Naive B cell (primary cell): Measurements from ENCODE around the gene XCL1. TPM values are rescaled to one million over a fixed set of nuclear protein-coding genes. Genes with fewer than 3 reads are reported as not detected.

Experiments
- ATAC-seq, 2 donors: fragments of 150-1000 bp; cut with Tn5 transposase; 2 replicates each; pipeline ENCODE4 v1.10.0; 2021; ENCODE audit warnings: low read depth in 2 of 2, mild to moderate bottlenecking in 2 of 2, moderate library complexity in 2 of 2
- DNase-seq: peaks from one replicate; pipeline ENCODE4 v3.0.0; 2022
- H3K27ac Mint-ChIP-seq, 6 donors: one replicate each; pipeline ENCODE4 v1.8.0; 2020 to 2022; ENCODE audit warnings: mild to moderate bottlenecking in 6 of 6, mixed read lengths in 6 of 6, moderate library complexity in 5 of 6, inconsistent platforms in 2 of 6
- H3K27me3 Mint-ChIP-seq, 3 donors: one replicate each; pipeline ENCODE4 v1.8.0; 2021 to 2022; ENCODE audit warnings: mixed read lengths in 3 of 3, mild to moderate bottlenecking in 1 of 3
- H3K36me3 Mint-ChIP-seq, 2 donors: one replicate each; pipeline ENCODE4 v1.8.0; 2020 to 2022; ENCODE audit warnings: mixed read lengths in 2 of 2, inconsistent platforms in 1 of 2, mild to moderate bottlenecking in 1 of 2
- H3K4me1 Mint-ChIP-seq, 3 donors: one replicate each; pipeline ENCODE4 v1.8.0; 2020 to 2022; ENCODE audit warnings: mixed read lengths in 3 of 3, inconsistent platforms in 1 of 3, mild to moderate bottlenecking in 1 of 3, moderate library complexity in 1 of 3
- H3K4me3 Mint-ChIP-seq, 8 donors: one replicate each; pipeline ENCODE4 v1.8.0; 2020 to 2022; ENCODE audit warnings: mild to moderate bottlenecking in 8 of 8, mixed read lengths in 8 of 8, moderate library complexity in 8 of 8, inconsistent platforms in 2 of 8
- H3K9me3 Mint-ChIP-seq, 7 donors: one replicate each; pipeline ENCODE4 v1.8.0; 2020 to 2022; ENCODE audit warnings: mixed read lengths in 7 of 7, mild to moderate bottlenecking in 5 of 7, inconsistent platforms in 2 of 7, moderate library complexity in 1 of 7
- polyA plus RNA-seq, 6 donors: library from polyadenylated mRNA; unstranded; fragments of 300-500 nt; fragmentation: Illumina TruSeq; gene quantifications; one replicate each; pipeline ENCODE4 v1.2.3, GENCODE V29; 2021; ENCODE audit warnings: low read depth in 6 of 6

Gene XCL1
- polyA plus RNA-seq, 6 donors from 2014 or later, result 0.19 to 0.21 TPM; not detected in 4

DNA sequence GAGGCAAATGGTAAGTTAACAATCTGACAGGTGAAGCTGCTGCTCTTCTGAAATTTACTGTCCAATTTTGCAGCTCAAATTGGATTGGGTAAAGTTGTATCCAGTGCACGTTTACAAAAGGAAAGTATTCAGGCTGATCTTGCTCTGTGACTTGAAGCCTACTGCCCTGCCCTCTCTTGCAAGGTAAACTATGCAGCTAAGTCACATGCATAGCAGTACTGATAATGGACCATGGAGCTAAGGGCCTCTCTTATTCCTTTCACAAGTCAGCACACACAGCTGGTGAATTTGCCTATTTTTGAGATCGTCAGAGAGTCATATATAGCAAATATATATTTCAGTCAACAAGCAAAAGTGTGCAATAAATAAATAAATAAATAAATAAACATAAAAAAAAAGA is 23.2 kb downstream of the XCL1 start:
- ATAC-seq, result no peak
- Mint-ChIP-seq H3K27me3 (peaks cover 0 to 10% (median 9%) of the 10 kb centered on the region in 3 donors), H3K9me3 (peaks cover 0 to 6% (median 2%) of the 10 kb centered on the region in 7 donors), H3K36me3 (no peaks in the 10 kb centered on the region), H3K4me3 (no peak overlapping the region), H3K4me1 (no peaks in the 10 kb centered on the region), H3K27ac (no peak overlapping the region)
- DNase-seq, result no peak

DNA sequence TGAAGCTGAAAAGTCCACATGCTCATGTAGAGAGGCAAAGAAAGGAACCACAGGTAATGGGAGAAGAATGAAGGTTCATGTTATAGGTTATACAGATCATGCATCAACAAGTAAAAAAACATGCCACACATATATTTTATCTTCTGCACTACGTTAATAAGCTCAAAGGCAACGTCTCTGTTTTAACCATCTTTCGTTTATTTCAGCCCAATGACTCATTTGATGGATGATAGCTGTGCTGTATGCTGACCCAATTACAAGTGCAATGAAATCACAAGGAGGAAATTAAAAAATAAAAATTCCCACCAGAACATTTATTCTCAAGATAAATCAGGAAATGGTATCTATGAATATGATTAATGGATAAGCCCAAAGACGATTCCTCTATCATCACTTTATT is 24.6 kb downstream of the XCL1 start:
- peaks cover 0 to 4% (median 0%) of the 10 kb centered on the region in 7 donors for H3K9me3 Mint-ChIP-seq
- no peaks in the 10 kb centered on the region for H3K4me1 Mint-ChIP-seq
- peaks cover 0 to 10% (median 9%) of the 10 kb centered on the region in 3 donors for H3K27me3 Mint-ChIP-seq
- H3K4me3 Mint-ChIP-seq, result no peak overlapping the region
- H3K36me3 Mint-ChIP-seq, result no peaks in the 10 kb centered on the region
- no peak overlapping the region for H3K27ac Mint-ChIP-seq
- DNase-seq (no peak), ATAC-seq (no peak)

DNA sequence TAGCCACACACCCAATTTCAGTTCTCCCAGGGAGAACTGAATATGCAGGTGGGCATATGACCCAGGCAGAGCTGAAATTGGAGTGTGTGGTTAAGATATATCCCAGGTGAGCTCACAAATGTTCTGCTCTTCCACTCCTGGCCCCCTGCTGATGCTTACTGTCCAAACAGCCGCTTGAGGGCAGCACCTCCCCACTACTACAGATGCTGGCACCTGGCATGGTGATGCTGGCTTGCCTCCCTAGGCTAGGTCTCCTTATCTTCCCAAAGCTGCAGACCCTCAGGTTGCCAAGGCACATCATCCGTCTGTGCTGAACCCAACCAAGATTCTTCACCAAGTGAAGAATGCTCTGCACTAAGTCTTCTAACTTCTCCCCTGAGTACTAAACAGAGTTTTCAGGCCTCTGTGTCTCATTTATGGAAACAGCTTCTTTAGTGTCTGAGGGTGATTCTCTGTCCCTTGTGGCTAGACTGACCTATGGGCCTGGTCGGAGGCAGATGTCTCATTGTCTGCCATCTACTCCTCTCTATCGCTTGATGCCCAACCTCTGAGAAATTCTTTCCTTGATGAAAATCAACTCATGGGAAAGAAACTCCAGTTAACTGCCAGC is 27.2 kb downstream of the XCL1 start:
- Mint-ChIP-seq H3K4me3 (no peak overlapping the region), H3K4me1 (no peaks in the 10 kb centered on the region), H3K9me3 (no peaks in the 10 kb centered on the region), H3K27ac (no peak overlapping the region), H3K27me3 (peaks cover 0 to 6% (median 4%) of the 10 kb centered on the region in 3 donors), H3K36me3 (no peaks in the 10 kb centered on the region)
- DNase-seq (peak; percentile 19), ATAC-seq (peak in 1 of 2 donors; percentile 25)

GRCh38 chr1:168605443-168605842 is 29.0 kb downstream of the XCL1 start:
- H3K9me3 Mint-ChIP-seq, result no peaks in the 10 kb centered on the region
- H3K4me1 Mint-ChIP-seq, result no peaks in the 10 kb centered on the region
- H3K27ac Mint-ChIP-seq, result peak overlapping the region in 1 of 6 donors; percentile 34
- no peak for ATAC-seq
- peaks cover 0 to 18% (median 6%) of the 10 kb centered on the region in 3 donors for H3K27me3 Mint-ChIP-seq
- H3K36me3 Mint-ChIP-seq, result no peaks in the 10 kb centered on the region
- no peak overlapping the region for H3K4me3 Mint-ChIP-seq
- no peak for DNase-seq

- Mint-ChIP-seq H3K27ac (no peak overlapping the region), H3K4me1 (no peaks in the 10 kb centered on the region), H3K36me3 (no peaks in the 10 kb centered on the region), H3K9me3 (no peaks in the 10 kb centered on the region), H3K4me3 (no peak overlapping the region), H3K27me3 (peaks cover 0 to 18% (median 6%) of the 10 kb centered on the region in 3 donors)
- no peak for ATAC-seq
- DNase-seq, result no peak
Measured at GRCh38 chr1:168606096-168606495, 29.7 kb downstream of the XCL1 start.

GRCh38 chr1:168607872-168608428 is 31.5 kb downstream of the XCL1 start:
- ATAC-seq (no peak), DNase-seq (no peak)
- Mint-ChIP-seq H3K36me3 (no peaks in the 10 kb centered on the region), H3K27me3 (peaks cover 0 to 18% (median 6%) of the 10 kb centered on the region in 3 donors), H3K4me1 (no peaks in the 10 kb centered on the region), H3K9me3 (no peaks in the 10 kb centered on the region), H3K4me3 (no peak overlapping the region), H3K27ac (no peak overlapping the region)

- no peak overlapping the region for H3K27ac Mint-ChIP-seq
- H3K36me3 Mint-ChIP-seq, result no peaks in the 10 kb centered on the region
- no peak overlapping the region for H3K4me3 Mint-ChIP-seq
- H3K9me3 Mint-ChIP-seq, result no peaks in the 10 kb centered on the region
- DNase-seq (no peak), ATAC-seq (no peak)
- no peaks in the 10 kb centered on the region for H3K4me1 Mint-ChIP-seq
- H3K27me3 Mint-ChIP-seq, result peaks cover 6 to 18% (median 9%) of the 10 kb centered on the region in 3 donors
Measured at GRCh38 chr1:168608796-168609715, 32.7 kb downstream of the XCL1 start.

DNA sequence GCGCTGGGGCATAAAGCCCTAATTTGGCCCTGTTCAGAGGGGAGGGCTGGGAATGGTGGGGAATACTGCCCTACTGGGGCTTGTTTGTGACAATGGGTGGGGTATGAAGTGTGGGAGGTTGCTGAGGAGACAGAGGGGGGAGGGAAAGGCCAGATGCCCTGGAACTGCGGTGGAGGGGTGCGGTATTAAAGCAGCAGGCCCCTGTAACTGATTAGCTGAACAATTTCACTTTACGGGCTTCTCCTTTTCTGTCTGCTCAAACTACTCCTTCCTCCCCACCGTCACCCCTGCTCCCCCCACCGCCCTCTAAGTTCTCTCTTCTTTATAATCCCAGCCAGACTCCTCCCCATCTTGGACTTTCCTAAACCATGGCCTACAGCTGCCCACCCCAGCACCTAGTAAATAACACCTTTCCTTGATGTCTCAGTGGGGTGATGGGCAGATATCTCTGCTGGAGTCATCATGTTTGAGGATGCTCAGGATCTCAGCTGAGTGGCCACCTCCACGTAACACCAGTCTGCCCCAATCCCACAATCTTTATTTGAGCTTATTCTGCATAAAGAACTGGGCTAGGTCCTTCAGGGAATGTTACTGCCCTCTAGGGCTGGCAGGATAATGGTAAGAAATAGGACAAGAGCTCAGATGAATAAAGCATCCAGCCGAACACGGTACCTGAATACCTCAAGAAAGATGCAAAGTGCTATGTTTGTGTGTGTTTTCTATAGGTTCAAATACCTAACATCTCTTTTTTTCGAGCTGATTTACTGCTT is 33.5 kb downstream of the XCL1 start:
- Mint-ChIP-seq H3K36me3 (no peaks in the 10 kb centered on the region), H3K27me3 (peaks cover 6 to 18% (median 9%) of the 10 kb centered on the region in 3 donors), H3K9me3 (no peaks in the 10 kb centered on the region), H3K4me1 (no peaks in the 10 kb centered on the region), H3K27ac (no peak overlapping the region), H3K4me3 (no peak overlapping the region)
- DNase-seq (no peak), ATAC-seq (no peak)

- Mint-ChIP-seq H3K9me3 (no peaks in the 10 kb centered on the region), H3K27me3 (peaks cover 6 to 18% (median 12%) of the 10 kb centered on the region in 3 donors), H3K4me1 (no peaks in the 10 kb centered on the region), H3K27ac (no peak overlapping the region), H3K4me3 (no peak overlapping the region), H3K36me3 (no peaks in the 10 kb centered on the region)
- ATAC-seq (no peak), DNase-seq (no peak)
Measured at GRCh38 chr1:168613038-168613451, 36.6 kb downstream of the XCL1 start.

DNA sequence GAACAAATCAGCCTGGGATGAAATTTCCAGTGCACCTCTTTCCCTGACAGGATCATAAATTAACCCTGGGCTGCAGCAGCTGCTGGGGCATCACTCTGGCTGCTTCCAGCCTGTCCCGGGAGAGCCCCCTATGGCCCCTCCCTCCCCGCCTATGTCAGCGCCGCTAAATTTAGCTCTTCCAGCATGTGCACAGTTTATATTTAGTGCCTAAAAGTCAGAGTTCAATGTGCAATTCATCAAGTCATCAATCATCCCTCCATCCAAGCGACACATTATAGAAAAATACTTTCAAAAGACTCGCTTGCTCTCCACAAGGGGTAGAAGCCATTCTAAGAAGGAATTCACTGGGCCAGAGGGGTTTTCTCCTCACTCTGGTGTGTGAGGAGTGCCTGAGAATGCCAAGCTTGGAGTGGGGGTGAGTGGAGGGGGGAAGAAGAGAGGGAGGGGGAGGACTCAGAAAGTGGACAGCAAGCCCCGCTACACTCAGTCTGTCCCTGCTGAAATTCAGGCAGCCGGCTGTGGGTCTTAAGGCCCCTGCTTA is 37.4 kb downstream of the XCL1 start:
- ATAC-seq (no peak), DNase-seq (no peak)
- Mint-ChIP-seq H3K27ac (no peak overlapping the region), H3K4me1 (no peaks in the 10 kb centered on the region), H3K9me3 (no peaks in the 10 kb centered on the region), H3K36me3 (no peaks in the 10 kb centered on the region), H3K27me3 (peaks cover 6 to 13% (median 13%) of the 10 kb centered on the region in 3 donors), H3K4me3 (no peak overlapping the region)

DNA sequence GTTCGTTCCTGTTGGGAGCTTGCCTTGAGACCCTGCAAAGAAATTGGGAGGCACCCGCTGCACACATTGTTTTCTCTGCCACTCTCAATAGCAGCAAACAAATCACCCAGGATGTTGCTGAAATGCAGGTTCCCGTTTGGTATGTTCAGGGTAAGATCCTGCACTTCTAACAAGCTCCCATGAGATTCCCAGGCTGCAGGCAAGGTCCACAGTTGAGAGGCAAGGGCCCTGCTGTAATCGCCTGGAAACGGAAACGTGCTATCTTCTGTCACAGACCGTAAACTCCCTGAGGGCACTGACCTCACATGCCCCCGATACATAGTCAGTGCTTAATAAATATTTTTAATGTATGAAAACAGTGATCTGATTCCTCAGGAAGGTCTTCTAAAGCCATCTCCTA is 37.8 kb downstream of the XCL1 start:
- no peak overlapping the region for H3K27ac Mint-ChIP-seq
- no peaks in the 10 kb centered on the region for H3K9me3 Mint-ChIP-seq
- H3K36me3 Mint-ChIP-seq, result no peaks in the 10 kb centered on the region
- no peak overlapping the region for H3K4me3 Mint-ChIP-seq
- H3K27me3 Mint-ChIP-seq, result peaks cover 3 to 13% (median 8%) of the 10 kb centered on the region in 3 donors
- DNase-seq (no peak), ATAC-seq (no peak)
- H3K4me1 Mint-ChIP-seq, result no peaks in the 10 kb centered on the region

DNA sequence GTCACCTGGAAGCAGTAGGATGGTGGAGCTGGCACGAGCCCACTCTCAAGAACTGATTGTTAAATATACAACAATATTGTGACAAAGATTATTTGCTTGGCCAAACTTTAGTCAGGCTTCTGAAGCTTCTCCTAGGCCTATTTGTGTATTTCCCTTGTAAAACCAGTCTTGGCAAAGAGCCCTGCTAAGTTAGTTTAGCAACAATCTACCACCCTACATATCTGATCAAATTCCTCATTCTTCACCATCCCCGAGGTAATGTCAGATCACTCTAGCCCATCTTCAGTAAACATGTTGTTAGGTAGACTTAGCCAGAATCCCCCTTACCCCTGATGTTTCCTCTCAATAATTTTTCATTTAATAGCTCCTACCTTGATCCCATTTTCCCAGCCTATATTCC is 39.6 kb downstream of the XCL1 start:
- Mint-ChIP-seq H3K4me1 (no peaks in the 10 kb centered on the region), H3K9me3 (no peaks in the 10 kb centered on the region), H3K36me3 (no peaks in the 10 kb centered on the region), H3K27ac (no peak overlapping the region), H3K27me3 (peaks cover 0 to 13% (median 0%) of the 10 kb centered on the region in 3 donors), H3K4me3 (no peak overlapping the region)
- DNase-seq, result no peak
- no peak for ATAC-seq
